NCI-H1417 treated with DMSO at 0.1 percent for 48 hours (cell line): Measurements from ENCODE around the gene COL8A1.

ENCODE experiments used
- DNase-seq: peaks from one replicate; lab custom pipeline; 2025; lab: John Stamatoyannopoulos, UW

Gene COL8A1

DNA sequence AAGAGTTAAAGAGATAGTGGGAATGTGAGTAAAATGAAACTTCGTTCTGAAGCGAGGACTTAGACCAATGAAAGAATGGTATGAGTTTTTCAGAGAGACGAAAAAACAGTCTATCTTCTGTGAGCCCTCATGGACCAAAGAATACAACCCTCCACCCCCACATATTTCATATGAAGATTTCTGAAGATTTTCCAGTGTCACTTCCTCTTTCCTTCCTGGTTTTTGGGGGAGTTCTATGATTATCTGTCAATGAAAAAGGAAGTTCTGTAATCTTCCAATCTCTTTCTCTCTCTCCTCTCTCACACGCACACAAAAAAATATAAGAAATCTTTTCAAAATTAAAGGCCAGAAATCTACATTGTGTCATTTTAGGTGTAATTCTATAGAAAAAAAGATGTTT, 206.9 kb downstream of the COL8A1 start:
- DNase-seq, result no peak

DNA sequence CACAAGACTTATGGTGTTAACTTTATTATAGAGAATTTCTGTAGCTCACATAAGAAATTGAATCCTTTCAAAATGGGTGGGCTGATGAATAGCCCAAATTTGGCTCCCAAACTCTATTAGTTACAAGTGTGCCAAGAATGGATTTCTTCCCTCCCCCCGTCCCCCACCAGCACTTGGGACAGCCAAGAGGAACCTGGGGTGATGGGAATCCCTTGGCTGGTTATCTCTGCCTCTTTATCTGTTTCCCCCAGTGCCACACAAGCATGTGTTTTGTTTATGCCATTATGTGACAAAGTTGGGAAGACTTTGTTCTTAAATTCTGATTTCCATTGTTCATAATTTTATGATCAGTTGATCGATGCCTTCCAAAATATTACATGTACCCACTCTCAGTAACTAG, 207.6 kb downstream of the COL8A1 start:
- no peak for DNase-seq

DNA sequence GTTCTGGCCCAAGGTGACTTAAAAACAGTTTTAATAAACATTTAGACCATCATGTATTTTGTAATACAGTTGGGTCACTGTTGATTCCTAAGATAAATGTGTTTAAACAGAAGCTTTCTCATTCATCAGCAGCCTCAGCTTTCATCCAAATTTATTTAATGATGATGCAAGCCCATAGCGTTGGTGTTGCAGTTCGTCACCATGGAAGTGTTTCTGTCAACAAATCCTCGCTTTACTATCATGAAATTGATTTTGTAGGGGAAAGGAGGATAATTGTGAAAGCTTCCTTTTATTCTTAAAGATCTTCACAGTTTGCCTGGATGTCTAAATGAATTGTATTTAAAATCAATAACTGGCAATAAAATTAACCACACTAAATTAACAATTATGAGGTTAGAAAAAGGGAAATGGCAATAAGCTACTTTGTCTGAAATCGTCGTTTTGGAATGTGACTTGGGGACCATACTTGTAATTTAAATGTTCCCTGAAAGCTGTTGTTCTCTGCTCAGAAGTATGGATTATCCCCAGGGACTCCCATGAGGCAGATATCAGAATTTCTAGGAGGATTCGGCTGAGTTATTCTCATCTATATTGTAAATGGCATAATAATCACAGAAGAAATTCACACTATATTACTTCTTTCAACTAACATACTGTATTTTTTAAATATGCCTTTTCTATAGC, 208.2 kb downstream of the COL8A1 start:
- no peak for DNase-seq

DNA sequence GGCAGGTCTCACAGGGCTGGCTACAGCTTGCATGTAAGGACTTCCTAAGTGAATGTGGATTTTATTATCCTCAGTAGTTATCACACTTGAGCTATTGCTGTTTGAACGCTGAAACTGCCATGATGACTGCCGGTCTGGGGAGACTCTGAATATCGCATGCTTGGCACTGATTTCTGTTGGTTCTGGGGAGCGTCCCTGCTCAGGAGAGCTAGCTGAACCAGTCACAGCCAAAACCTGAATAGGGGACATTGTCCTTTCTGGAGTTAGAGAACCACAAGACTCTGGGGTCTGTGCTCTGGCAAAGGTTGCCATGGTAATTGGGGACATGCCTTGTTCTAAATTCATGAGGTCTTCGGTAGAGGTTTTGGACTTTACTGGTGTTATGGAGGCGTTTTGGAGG, 210.0 kb downstream of the COL8A1 start:
- DNase-seq, result no peak
